NT2/D1 (cell line): ENCODE data around the gene LARGE2.

Experiments used
- SUZ12 ChIP-seq: IDR thresholded peaks from 2 replicates; pipeline ENCODE4 v1.6.1; 2011; ENCODE audit not compliant: insufficient read length, insufficient read depth; ENCODE audit errors: extremely low read depth
- YY1 ChIP-seq: IDR thresholded peaks from 2 replicates; pipeline ENCODE4 v1.6.1; 2011; ENCODE audit not compliant: insufficient read length, insufficient read depth
- ZNF274 ChIP-seq: IDR thresholded peaks from 2 replicates; pipeline ENCODE4 v1.6.1; 2011; ENCODE audit warnings: mild to moderate bottlenecking, low read depth, low read length

DNA sequence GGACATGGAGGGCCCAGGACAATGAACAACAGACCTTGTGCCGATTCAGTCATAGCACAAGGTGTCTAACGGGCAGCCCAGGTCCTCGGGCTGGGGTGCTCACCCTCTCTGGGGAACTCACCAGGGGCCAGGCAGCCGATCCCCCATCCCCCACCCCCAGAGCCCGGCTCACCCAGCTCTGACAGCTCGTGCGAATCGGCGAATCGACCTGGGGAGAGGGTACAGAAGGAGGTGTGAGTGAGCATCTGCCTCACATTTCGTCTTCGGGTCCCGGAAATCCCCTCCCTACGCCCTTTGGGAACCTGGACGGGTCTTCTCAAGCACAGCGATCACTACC, 5.2 kb upstream of the LARGE2 start:
- no peak for TF ChIP-seq YY1
- no peak for TF ChIP-seq SUZ12
- TF ChIP-seq ZNF274, result no peak
